NB4 (cell line): ENCODE results near the gene PRR29.

Experiments used
- DNase-seq: peaks from one replicate; pipeline ENCODE4 v3.0.0; 2010; ENCODE audit warnings: low read depth
- H3K4me3 ChIP-seq: one replicate; pipeline ENCODE4 v1.5.1; 2011; ENCODE audit warnings: mild to moderate bottlenecking, low read depth, low read length, moderate library complexity
- CTCF ChIP-seq: IDR thresholded peaks from one replicate; pipeline ENCODE4 v1.5.1; 2012; ENCODE audit warnings: low read depth, low read length
- MAX ChIP-seq: IDR thresholded peaks from 2 replicates; pipeline ENCODE4 v1.6.1; 2011; ENCODE audit warnings: low read depth, low read length
- MYC ChIP-seq: IDR thresholded peaks from 2 replicates; pipeline ENCODE4 v1.6.1; 2011; ENCODE audit warnings: low read depth, low read length
- POLR2A ChIP-seq: IDR thresholded peaks from 2 replicates; pipeline ENCODE4 v1.6.1; 2011; ENCODE audit warnings: mild to moderate bottlenecking; ENCODE audit not compliant: insufficient read length; ENCODE audit errors: extremely low read depth

The PRR29 gene

GRCh38 chr17:64039106-64039400, 40.9 kb downstream of the PRR29 start:
- no peak for TF ChIP-seq MAX
- TF ChIP-seq CTCF, result no peak
- TF ChIP-seq MYC, result no peak
- TF ChIP-seq POLR2A, result no peak
- no peak overlapping the region for H3K4me3 ChIP-seq
- no peak for DNase-seq

GRCh38 chr17:64040206-64040605, 42.1 kb downstream of the PRR29 start:
- TF ChIP-seq MAX (no peak), MYC (no peak), POLR2A (no peak), CTCF (no peak)
- no peak for DNase-seq

GRCh38 chr17:64041912-64042311, 43.8 kb downstream of the PRR29 start:
- DNase-seq, result no peak
- TF ChIP-seq MAX, result no peak

More at GRCh38 chr17:64040206-64040605, 42.1 kb downstream of the PRR29 start:
- no peak overlapping the region for H3K4me3 ChIP-seq

GRCh38 chr17:64042700-64043485, 44.7 kb downstream of the PRR29 start:
- no peak for DNase-seq
- H3K4me3 ChIP-seq, result no peak overlapping the region
- no peak for TF ChIP-seq MYC
- TF ChIP-seq CTCF, result no peak
- TF ChIP-seq MAX, result no peak
- TF ChIP-seq POLR2A, result no peak

More at GRCh38 chr17:64041912-64042311, 43.8 kb downstream of the PRR29 start:
- H3K4me3 ChIP-seq, result no peak overlapping the region

GRCh38 chr17:64045176-64045575, 47.0 kb downstream of the PRR29 start:
- TF ChIP-seq MYC, result no peak
- H3K4me3 ChIP-seq, result no peak overlapping the region
- DNase-seq, result no peak

- TF ChIP-seq CTCF (no peak), MYC (no peak), MAX (no peak), POLR2A (no peak)
- no peak overlapping the region for H3K4me3 ChIP-seq
- DNase-seq, result no peak
Observed at GRCh38 chr17:64048805-64049204, 50.7 kb downstream of the PRR29 start.

GRCh38 chr17:64051153-64051552, 53.0 kb downstream of the PRR29 start:
- no peak for DNase-seq
- no peak overlapping the region for H3K4me3 ChIP-seq
- TF ChIP-seq CTCF, result no peak
- no peak for TF ChIP-seq MAX
- no peak for TF ChIP-seq MYC
- TF ChIP-seq POLR2A, result no peak
